T47D (cell line): Measurements from ENCODE around the gene GFY.
A peak's percentile ranks its signal among the peaks of the same experiment; 100 is the strongest.
"Not testable (repeated sequence)": the region's sequence is repeated elsewhere in the genome, so short reads cannot be mapped to it uniquely, and the experiment has no call there.

Experiments used
- DNase-seq, 2 experiments: peaks; one replicate each; pipeline versions ENCODE4 v3.0.0 to v3.0.0-alpha.2; 2011 to 2012; ENCODE audit warnings: low read depth in 1 of 2, low spot score in 1 of 2
- JUND ChIP-seq: IDR thresholded peaks from 2 replicates; pipeline ENCODE4 v1.6.1; 2012; ENCODE audit warnings: low read depth
- in situ Hi-C: cut with HindIII; loops from 2 replicates; pipeline ENCODE4 v1.10.0; 2016; ENCODE audit warnings: low sequenced_read_pairs, low pct_unique_long_range_greater_than_20kb

Gene GFY

DNA sequence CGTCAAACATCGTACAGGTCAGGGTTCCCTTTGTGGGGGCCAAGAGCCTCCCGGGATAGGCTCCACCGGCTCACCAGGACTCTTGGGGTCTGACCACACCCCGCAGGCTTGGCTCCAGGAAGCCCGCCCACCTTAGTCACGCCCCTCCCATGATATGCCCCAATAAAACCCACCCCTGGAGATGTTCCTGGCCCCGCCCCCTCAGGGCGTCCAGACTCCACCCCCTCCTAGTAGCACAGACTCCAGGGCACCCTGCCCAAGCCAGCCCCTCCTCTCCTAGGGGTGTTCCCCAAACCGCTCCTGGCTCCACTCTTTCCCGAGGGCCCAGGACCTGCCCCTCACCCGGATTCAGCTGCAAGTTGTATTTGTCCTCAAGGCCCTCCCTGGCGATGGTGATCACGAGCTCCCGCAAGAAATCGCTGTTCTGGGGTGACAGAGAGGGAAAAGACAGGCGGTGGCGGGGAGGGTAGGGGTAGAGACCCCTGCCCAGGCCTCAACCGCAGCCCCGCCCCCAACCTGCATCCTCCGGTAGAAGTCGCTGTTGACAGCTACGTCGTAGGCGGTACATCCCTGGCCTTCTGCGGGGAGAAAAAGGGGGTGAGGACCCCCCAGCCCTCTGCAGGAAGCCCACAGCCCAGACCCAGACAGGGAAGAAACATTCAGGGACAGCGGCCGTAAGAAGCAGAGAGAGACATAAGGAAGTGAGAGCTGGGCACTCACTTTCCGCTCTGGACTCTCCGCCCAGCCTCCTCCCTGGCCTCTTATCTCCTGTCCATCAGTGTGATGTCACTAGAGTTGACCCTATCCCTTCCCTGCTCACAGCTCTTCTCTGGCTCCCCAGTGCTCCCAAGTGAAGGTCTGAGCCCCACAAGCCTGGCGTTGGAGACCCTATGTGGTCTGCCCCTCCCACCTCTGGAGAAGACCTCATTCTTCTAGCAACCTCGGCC is 22.6 kb downstream of the GFY start:
- no peak for DNase-seq
- no peak for TF ChIP-seq JUND
- in situ Hi-C loops, result no loop called here

DNA sequence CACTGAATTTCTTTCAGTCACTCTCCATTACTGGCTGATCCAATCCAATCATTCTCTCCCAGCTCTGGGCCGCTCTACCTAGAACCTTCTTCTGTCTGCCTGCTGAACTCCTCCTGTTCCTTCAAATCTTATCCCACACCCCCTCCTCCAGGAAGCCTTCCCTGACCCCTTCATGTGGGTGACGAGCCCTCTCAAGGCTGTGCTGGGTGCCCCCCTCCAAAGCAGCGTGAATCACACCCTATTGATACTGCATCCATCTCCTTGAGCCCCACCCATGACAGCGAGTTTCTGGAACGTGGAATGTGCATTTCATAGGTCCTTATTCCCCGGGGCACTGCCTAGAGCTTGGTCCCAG is 23.2 kb downstream of the GFY start:
- no peak for DNase-seq
- in situ Hi-C loops, result no loop called here

GRCh38 chr19:49450405-49450804 is 25.2 kb downstream of the GFY start:
- TF ChIP-seq JUND, result no peak
- no peak for DNase-seq
- in situ Hi-C loops, result no loop called here

More for the DNA sequence above, 23.2 kb downstream of the GFY start:
- no peak for TF ChIP-seq JUND

- peak; percentile 71 to 99 for DNase-seq
- TF ChIP-seq JUND, result no peak
- in situ Hi-C loops, result no loop called here
Measured at GRCh38 chr19:49451430-49452181, 26.4 kb downstream of the GFY start, which contains the start of gene PIH1D1. Gene PIH1D1, minus strand, starts transcription at chr19:49451814. Its CDS starts 240 bp downstream, at chr19:49451574.

DNA sequence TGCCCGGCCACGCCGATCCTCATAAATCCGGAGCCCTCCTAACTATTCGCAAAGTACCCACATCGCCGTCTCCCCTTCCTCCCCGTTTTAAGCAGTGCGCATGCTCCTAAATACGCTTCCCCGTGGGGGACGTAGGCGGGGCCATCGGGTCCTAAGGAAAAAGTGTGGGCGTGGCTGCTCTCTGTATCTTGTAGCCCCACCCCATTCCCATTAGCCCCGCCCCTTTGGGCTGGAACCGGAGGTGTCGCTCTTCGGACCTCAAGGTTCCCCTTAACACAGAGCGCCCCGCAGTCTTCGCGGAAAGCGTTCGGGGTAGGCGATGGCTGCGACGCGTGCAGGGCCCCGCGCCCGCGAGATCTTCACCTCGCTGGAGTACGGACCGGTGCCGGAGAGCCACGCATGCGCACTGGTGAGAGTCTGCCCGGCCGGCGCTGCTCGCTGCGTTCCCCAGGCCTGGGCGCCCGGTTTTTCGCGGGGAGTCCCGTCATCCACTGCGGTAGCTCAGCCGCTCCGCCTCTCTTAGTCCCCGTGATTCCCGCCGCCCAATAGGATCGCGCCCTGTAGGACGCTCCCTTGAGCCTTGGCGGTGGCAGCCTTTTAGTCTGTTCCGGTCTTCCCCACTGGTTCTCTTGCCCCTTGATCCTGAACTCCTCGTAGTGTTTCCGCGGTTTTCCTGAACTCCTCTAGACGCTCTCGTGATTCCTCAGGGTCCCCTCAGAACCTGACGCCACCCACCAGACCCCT is 28.0 kb downstream of the GFY start, which contains the start of gene ALDH16A1:
Gene ALDH16A1, plus strand, starts transcription at position 213 of the 744 bp plus-strand sequence. Its CDS starts 107 bp downstream, at position 320.
- no peak for TF ChIP-seq JUND
- peak; percentile 87 to 96 for DNase-seq
- in situ Hi-C loops, result no loop called here

DNA sequence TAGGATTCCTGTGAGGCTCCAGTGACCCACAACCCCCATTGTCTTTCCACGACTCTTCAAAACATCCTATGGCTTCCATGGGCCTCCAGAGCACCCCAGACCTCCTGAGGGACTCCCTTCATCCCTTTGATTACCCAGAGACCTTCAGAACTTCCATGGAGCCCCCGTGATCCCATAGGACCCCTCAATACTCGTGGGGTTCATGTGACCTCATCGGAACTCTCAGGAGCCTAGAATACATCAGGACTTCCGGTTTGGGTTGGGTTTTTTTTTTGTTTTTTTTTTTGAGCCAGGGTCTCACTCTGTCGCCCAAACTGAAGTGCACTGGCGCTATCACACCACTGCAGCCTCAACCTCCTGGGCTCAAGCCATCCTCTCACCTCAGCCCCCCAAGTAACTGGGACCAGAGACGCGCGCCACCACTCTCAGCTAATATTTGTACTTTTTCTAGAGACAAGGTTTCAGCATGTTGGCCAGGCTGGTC is 28.6 kb downstream of the GFY start:
- in situ Hi-C loops, result no loop called here
- no peak for DNase-seq
- TF ChIP-seq JUND, result no peak

GRCh38 chr19:49455773-49456172 is 30.6 kb downstream of the GFY start:
- TF ChIP-seq JUND, result no peak
- in situ Hi-C loops, result no loop called here
- DNase-seq, result no peak

DNA sequence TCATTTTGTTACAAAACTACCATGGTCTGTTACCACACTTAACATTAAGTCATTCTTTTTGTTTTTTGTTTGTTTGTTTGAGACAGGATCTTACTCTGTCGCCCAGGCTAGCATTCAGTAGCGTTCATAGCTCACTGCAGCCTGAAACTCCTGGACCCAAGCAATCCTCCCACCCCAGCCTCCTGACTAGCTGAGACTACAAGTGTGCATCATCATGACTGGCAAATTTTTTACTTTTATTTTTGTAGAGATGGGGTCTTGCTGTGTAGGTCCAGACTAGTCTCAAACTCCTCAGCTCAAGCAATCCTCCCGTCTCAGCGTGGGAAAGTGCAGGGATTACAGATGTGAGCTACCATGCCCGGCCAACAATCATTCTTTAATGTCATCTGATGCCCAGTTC is 31.1 kb downstream of the GFY start:
- no peak for TF ChIP-seq JUND
- no peak for DNase-seq
- in situ Hi-C loops, result no loop called here

DNA sequence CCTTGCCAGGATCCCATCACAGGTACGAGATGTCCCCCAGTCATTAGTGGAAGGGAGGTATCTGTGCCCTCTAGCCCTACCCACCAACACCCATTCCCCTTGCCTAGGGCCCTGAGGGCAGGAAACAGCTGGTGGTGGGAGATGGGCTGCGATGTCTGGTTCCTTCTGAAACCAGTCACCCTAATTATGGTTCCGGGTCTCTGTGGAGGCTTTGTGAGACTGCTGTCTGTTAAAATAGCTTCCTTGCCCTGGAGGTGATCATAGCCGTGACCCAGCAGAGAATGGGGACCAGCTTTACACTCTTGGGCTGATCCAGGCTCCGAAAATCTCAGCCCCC is 33.3 kb downstream of the GFY start:
- in situ Hi-C loops, result no loop called here
- TF ChIP-seq JUND, result no peak
- no peak for DNase-seq

- no peak for TF ChIP-seq JUND
- in situ Hi-C loops, result no loop called here
Measured at GRCh38 chr19:49459388-49459787, 34.2 kb downstream of the GFY start.

GRCh38 chr19:49461130-49461529 is 35.9 kb downstream of the GFY start:
- DNase-seq, in situ Hi-C loops: not testable (repeated sequence)

More at GRCh38 chr19:49459388-49459787, 34.2 kb downstream of the GFY start:
- no peak for DNase-seq

DNA sequence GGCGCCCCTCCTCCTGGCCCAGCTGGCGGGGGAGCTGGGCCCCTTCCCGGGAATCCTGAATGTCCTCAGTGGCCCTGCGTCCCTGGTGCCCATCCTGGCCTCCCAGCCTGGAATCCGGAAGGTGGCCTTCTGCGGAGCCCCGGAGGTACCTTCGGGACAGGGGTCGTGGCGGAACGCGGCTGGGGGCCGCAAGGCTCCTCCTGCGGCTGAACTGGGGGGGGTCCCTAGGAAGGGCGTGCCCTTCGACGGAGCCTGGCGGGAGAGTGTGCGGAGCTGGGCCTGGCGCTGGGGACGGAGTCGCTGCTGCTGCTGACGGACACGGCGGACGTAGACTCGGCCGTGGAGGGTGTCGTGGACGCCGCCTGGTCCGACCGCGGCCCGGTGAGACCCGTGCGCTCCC is 36.5 kb downstream of the GFY start:
- in situ Hi-C loops, result no loop called here
- no peak for DNase-seq
- TF ChIP-seq JUND, result no peak
